K562 (cell line): Measurements from ENCODE around the gene KSR2.

Experiments
- CBFB ChIP-seq: sonication (generic); formaldehyde crosslinking; IDR thresholded peaks from 2 replicates; pipeline ENCODE4 v1.4.0; 2020; ENCODE audit warnings: mild to moderate bottlenecking, missing genetic modification reagents
- CTCF ChIP-seq, 3 experiments: IDR thresholded peaks in 2 of 3; conservative IDR thresholded peaks in 1 of 3; 2 replicates each; pipeline ENCODE4 v1.5.1; 2011 to 2012; ENCODE audit warnings: low read length in 3 of 3, mild to moderate bottlenecking in 3 of 3, control low read depth in 2 of 3, improper control_type of control experiment in 1 of 3, inconsistent platforms in 1 of 3, low read depth in 1 of 3, mixed read lengths in 1 of 3, moderate library complexity in 1 of 3; ENCODE audit not compliant: insufficient read depth in 2 of 3
- EHMT2 ChIP-seq: fragments of 450-650 bp; IDR thresholded peaks from 2 replicates; pipeline ENCODE4 v1.6.1; 2018; ENCODE audit warnings: antibody characterized with exemption
- FIP1L1 ChIP-seq: fragments of 200-400 bp; formaldehyde crosslinking; IDR thresholded peaks from 2 replicates; pipeline ENCODE4 v1.6.1; 2018; ENCODE audit warnings: mild to moderate bottlenecking, low read depth, low read length; ENCODE audit not compliant: poor library complexity, severe bottlenecking
- JUN ChIP-seq, 2 experiments: sonication (generic) in 1 of 2; formaldehyde crosslinking in 1 of 2; IDR thresholded peaks; 2 replicates each; pipeline versions ENCODE4 v1.6.1 to v1.8.0; 2012 to 2022; ENCODE audit warnings: borderline replicate concordance in 2 of 2, mild to moderate bottlenecking in 2 of 2, improper control_type of control experiment in 1 of 2, low read depth in 1 of 2, low read length in 1 of 2, missing genetic modification reagents in 1 of 2
- NR2C1 ChIP-seq, 2 experiments: fragments of 450-650 bp; IDR thresholded peaks; 2 replicates each; pipeline ENCODE4 v1.6.1; 2017; ENCODE audit warnings: mild to moderate bottlenecking in 2 of 2, antibody characterized with exemption in 1 of 2, inconsistent platforms in 1 of 2, missing compliant biosample characterization in 1 of 2, missing genetic modification characterization in 1 of 2
- SRF ChIP-seq, 2 experiments: fragments of 250-450, 450-650 bp in 1 of 2; sonication (Bioruptor Pico) in 1 of 2; sonication (generic) in 1 of 2; formaldehyde crosslinking; IDR thresholded peaks; 2 replicates each; pipeline versions ENCODE4 v1.5.0 to v1.5.1; 2020 to 2022; ENCODE audit warnings: mild to moderate bottlenecking in 1 of 2, missing genetic modification reagents in 1 of 2
- TF ChIP-seq, protein P1 (sequence below): IDR thresholded peaks from 2 replicates; pipeline ENCODE4 v1.6.1; 2011; ENCODE audit not compliant: insufficient read length; ENCODE audit errors: extremely low read depth
- TF ChIP-seq, protein P2 (sequence below): sonication (generic); formaldehyde crosslinking; IDR thresholded peaks from 2 replicates; pipeline ENCODE4 v1.9.0; 2022; ENCODE audit warnings: mild to moderate bottlenecking, missing genetic modification reagents

DNA sequence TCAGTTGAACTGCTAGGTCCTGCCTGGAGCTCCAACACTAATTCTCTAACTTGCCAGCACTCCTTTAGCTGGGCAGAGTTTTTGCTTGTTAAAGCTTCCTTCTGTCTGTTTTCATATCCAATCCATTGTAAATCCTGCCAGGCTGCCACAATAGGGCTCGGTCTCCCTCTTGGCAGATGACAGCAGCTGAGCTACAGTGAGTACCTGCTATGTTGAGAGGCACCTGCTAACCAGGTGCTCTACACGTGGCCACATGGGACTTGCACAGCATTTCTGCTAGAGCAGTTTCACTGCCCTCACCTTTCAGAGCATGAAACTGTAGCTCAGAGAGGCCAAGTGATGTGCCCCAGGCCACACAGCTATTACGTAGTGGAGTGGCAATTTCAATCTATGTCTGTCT is 500.8 kb downstream of the KSR2 start:
- TF ChIP-seq EHMT2 = no peak
- TF ChIP-seq JUN (IDR thresholded peaks at IDR 0.05; ENCODE audit: borderline replicate concordance, low read depth, low read length) = no peak
- TF ChIP-seq JUN (CRISPR knock-in tag; IDR thresholded peaks at IDR 0.05; ENCODE audit: borderline replicate concordance) = no peak
- no peak for TF ChIP-seq CBFB (CRISPR knock-in tag)
- no peak for TF ChIP-seq NR2C1 (IDR thresholded peaks at IDR 0.05)
- no peak for TF ChIP-seq NR2C1 (tag; IDR thresholded peaks at IDR 0.05)
- TF ChIP-seq FIP1L1 = no peak
- TF ChIP-seq, protein P1, sequence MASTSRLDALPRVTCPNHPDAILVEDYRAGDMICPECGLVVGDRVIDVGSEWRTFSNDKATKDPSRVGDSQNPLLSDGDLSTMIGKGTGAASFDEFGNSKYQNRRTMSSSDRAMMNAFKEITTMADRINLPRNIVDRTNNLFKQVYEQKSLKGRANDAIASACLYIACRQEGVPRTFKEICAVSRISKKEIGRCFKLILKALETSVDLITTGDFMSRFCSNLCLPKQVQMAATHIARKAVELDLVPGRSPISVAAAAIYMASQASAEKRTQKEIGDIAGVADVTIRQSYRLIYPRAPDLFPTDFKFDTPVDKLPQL = no peak
- no peak for TF ChIP-seq SRF (CRISPR knock-in tag; IDR thresholded peaks at IDR 0.05)
- TF ChIP-seq, protein P2, sequence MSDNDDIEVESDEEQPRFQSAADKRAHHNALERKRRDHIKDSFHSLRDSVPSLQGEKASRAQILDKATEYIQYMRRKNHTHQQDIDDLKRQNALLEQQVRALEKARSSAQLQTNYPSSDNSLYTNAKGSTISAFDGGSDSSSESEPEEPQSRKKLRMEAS (CRISPR knock-in tag) = no peak
- no peak for TF ChIP-seq CTCF (IDR thresholded peaks at IDR 0.05 in 2 of 3, conservative IDR thresholded peaks at IDR 0.05 in 1 of 3; ENCODE audit: insufficient read depth in 2 of 3, low read depth in 1 of 3, low read length in 3 of 3)
